Posterior vena cava (tissue), 2 donors: ENCODE data around the gene MAGEA9B. TPM values are rescaled to one million over a fixed set of nuclear protein-coding genes. Genes with fewer than 3 reads are reported as not detected.
"Not testable (repeated sequence)": the region's sequence is repeated elsewhere in the genome, so short reads cannot be mapped to it uniquely, and the experiment has no call there.

Experiments used
- DNase-seq: peaks from one replicate; pipeline ENCODE4 v3.0.0-alpha.2; 2020; ENCODE audit warnings: low spot score
- intact Hi-C, 2 donors: fragments of 100-400 bp; cut with DNase I; formaldehyde crosslinking; loops; one replicate each; pipeline versions ENCODE4 v1.14.1 to v1.14.2; 2022 to 2023
- long read RNA-seq, 2 donors: library from polyadenylated mRNA; unstranded; transcript quantifications; one replicate each; pipeline ENCODE4 v2.0.0, GENCODE V29; 2020 to 2021
- total RNA-seq, 2 donors: library from RNA; stranded (reverse); fragmentation: NEBNext Ultra II Directional; extraction: Animal tissue kit (Norgen Biotek cat#: 25700); gene quantifications; one replicate each; pipeline ENCODE4 v1.2.1, GENCODE V29; 2021
- donor health status: DM: yes; HTN: yes; CAD: no.
- donor health status: DM: yes; HTN: yes; CAD: no.

Gene MAGEA9B, protein sequence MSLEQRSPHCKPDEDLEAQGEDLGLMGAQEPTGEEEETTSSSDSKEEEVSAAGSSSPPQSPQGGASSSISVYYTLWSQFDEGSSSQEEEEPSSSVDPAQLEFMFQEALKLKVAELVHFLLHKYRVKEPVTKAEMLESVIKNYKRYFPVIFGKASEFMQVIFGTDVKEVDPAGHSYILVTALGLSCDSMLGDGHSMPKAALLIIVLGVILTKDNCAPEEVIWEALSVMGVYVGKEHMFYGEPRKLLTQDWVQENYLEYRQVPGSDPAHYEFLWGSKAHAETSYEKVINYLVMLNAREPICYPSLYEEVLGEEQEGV
- total RNA-seq, result not detected
- long read RNA-seq, donor 1, result 0 reads
- long read RNA-seq, donor 2, result 0 reads

DNA sequence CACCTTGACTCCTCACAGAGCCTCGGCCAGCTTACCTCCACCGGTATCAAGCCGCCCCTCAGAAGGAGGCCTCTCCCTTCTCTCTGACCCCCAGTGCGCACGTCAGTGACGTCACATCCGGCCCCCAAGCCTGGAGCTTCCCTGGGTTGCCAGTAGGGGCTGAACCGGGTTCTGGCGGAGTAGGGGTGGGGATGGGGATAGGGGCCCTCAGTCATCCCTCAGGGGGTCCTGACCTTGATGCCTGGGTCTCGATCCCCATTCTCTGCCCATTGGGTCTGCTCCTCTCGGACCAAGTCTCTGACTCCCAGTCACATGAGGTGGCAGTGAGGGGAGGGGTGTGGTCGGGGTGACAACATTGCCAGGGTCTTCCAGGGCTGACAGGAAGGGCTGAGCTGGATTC, at the start of gene MAGEA9B:
Gene MAGEA9B (minus strand): TSS at position 101 of the 400 bp plus-strand sequence. CDS start 4,280 bp downstream, outside the sequence.
- intact Hi-C loops, DNase-seq: not testable (repeated sequence)

DNA sequence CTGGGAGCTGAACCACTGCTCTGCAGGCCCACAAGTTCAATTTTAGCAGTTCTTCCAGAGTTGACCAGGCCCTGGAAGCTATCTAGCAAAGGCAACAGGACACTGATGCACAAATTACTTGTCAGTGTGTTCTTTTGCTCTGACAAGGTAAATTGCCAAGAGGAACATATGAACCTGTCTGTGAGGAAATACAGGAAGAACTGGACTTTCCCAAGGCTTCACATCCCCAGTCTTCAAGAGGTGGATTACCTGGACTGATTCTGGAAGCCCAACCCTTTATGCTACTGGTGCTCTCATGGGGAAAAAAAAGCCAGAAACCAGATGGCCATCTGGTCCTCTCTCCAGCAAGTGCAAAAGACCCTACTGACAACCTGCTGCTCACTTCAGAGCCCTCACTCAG, 46.3 kb upstream of the MAGEA9B start:
- intact Hi-C loops, result loop anchor here in 1 of 2 donors (10.0 kb wide), 1 partner anchor 129 kb away; the partner anchor contains the start of gene IDS
- no peak for DNase-seq

DNA sequence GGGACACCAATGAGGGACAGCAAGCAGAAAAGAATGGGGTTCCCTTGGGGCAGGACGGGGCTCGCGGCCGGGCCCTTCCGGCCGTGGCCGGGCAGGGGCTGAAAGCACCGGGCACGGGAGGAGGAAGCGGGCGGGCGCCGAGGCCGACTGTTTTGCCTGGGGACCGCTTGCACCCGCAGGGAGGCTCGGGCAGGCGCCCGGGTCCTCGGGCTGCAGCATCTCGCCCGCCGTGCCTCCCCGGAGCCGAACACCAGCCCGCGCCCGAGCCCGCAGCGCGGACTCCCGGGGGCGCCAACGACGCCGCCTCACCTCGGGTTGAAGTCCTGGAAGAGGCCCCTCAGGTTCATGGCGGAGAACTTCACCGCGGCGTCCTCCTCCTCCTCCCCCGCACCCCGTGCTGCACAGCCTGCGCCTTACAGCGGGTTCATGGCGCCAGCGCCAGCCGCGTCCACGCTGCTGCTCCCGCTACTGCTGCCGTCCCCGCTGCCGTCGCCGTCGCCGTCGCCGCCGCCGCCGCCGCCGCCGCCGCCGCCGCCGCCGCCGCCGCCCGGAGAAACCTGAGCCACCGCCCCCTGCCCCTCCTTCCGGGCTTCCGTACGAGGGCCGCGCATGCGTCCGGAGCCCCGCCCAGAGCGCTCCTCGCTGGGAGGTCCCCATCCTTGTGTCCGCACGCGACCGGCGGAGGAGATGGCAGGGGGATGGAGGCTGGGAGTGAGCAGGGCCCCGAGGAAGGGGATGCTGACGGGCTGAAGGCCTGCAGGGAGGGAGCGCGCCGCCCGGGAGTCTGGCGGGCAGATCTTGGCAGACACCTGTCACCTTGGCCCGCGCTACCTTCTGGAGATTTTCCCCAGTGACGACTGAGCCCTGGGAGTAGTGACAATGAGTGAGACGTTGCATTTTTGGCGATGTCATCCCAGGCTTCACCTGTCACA, 44.2 kb upstream of the MAGEA9B start, which contains the start of gene TMEM185A:
Gene TMEM185A (minus strand): TSS at position 559 of the 932 bp plus-strand sequence. CDS start 212 bp downstream, at position 347.
- DNase-seq, result peak; percentile 92

DNA sequence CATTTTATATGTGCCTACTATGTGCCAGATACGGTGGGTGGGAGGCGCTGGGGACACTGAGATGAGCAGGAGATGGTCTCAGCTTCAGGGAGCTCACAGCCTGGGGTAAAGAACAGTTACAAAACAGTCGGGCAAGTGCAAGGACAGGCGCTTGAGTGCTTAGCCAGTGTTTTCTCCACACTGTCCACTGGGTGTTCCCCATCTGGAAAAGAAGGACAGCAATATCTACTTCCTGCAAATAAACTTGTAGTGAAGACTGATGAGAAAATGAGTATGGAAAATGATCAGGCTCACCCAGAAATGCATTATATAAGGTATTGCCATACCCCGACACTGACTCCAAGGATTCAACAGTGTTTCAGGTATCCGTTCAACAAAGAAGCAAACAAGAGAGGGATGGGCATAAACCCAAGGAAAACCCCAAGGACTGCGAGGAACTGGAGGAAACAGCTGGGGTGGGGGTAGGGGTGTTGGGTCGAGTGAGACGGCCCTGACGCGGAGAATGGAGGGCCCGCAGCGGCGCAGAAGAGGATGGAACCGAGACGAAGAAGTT, 43.5 kb upstream of the MAGEA9B start:
- intact Hi-C loops, result loop anchor here in 1 of 2 donors (10.0 kb wide), 1 partner anchor 126 kb away; the partner anchor contains the start of gene IDS
- no peak for DNase-seq

More for the DNA sequence above, 44.2 kb upstream of the MAGEA9B start, which contains the start of gene TMEM185A:
- intact Hi-C loops, result loop anchor here in 1 of 2 donors (10.0 kb wide), 1 partner anchor 127 kb away; the partner anchor contains the start of gene IDS

DNA sequence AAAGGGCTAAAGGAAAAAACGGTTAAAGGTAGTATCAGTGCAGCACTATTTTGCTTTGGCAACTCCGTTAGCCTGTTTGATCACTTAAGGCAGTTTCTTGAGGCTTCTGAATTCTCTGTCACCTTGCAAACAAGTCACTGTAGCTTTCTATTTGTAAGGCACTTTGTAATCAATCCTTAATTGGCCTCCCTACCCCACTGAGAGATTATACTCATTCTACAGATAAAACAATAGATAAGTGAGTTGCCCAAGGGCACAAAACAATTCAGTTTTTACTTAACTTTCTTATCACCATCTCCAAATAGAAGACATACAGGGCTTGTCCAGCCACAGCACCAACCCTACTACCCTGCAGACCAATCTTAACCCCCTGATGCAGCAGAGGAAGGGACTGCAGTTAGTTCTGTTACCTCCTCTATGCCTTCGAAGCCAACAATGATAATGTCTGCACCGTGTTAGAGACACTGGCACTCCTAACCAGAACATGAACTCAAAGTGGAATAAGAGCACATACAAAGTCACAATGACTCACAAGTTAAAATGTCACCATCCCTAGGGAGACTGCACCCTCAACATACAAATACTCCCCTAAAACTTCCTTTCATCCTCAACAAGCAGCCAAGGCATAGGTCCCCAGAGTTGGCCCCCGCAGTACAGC, 42.6 kb upstream of the MAGEA9B start:
- intact Hi-C loops, result loop anchor here (5.0 to 10.0 kb wide), 2 partner anchors 125 to 988 kb away; partner anchors contain the start of gene IDS (in 1 of the 2)
- DNase-seq, result no peak

DNA sequence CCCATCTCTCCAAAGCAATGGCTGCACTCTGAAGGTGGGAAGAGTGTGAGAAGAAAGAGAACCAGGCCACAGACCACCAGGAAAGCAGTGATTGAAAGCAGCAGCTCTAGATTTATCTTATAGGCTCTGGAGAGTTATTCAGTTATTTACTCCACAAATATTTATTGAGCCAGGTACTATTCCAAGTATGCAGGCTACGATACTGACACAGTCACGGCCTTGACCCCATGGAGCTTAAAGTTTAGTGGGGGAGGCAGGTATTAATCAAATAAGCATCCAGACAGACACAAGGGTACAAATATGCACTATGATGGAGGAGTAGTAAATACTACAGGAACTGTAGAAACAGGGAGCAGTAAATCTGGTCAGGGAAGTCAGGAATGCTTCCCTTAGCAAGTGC, 41.5 kb upstream of the MAGEA9B start:
- no peak for DNase-seq
- intact Hi-C loops, result loop anchor here in 1 of 2 donors (5.0 kb wide), 1 partner anchor 986 kb away; no protein-coding TSS in a partner anchor

DNA sequence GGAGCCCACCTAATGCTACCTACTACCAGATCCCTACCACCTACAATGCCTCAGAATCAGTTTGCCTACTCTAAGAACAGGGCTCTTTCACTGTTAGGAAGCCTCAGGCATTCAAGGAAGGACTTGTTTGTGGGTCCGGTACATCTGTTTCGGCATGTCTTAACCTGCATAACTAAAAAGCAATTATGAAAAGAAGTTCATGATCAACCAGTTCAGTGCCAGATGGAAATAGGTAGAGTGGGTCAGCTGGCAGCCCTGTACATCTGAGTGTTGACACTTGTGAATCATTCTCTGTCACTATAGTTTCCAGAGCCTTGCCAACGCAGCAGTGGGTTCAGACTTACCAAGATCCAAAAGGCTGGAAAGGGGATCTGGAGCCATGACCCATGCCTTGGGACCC, 41.0 kb upstream of the MAGEA9B start:
- intact Hi-C loops, result loop anchor here in 1 of 2 donors (5.0 kb wide), 1 partner anchor 986 kb away; no protein-coding TSS in a partner anchor
- DNase-seq, result no peak

DNA sequence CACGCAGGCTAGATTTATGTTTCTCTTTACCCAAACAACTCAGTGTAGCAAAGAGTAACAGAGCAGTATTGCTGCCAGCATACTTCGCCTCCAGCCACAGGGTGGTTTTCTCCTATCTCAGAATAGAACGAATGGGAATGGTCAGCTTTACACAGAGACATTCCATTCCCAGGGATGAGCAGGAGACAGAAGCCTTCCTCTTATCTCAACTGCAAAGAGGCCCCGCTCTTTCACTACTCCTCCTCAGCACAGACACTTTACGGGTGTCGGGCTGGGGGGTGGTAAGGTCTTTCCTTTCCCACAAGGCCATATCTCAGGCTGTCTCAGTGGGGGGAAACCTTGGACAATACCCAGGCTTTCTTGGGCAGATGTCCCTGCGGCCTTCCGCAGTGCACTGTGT, 39.6 kb upstream of the MAGEA9B start:
- DNase-seq, result not testable (repeated sequence)
- intact Hi-C loops, result loop anchor here in 1 of 2 donors (5.0 kb wide), 1 partner anchor 985 kb away; no protein-coding TSS in a partner anchor

DNA sequence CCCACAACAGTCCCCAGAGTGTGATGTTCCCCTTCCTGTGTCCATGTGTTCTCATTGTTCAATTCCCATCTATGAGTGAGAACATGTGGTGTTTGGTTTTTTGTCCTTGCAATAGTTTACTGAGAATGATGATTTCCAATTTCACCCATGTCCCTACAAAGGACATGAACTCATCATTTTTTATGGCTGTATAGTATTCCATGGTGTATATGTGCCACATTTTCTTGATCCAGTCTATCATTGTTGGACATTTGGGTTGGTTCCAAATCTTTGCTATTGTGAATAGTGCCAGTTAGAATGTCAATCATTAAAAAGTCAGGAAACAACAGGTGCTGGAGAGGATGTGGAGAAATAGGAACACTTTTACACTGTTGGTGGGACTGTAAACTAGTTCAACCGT, 32.4 kb upstream of the MAGEA9B start:
- intact Hi-C loops, DNase-seq: not testable (repeated sequence)

DNA sequence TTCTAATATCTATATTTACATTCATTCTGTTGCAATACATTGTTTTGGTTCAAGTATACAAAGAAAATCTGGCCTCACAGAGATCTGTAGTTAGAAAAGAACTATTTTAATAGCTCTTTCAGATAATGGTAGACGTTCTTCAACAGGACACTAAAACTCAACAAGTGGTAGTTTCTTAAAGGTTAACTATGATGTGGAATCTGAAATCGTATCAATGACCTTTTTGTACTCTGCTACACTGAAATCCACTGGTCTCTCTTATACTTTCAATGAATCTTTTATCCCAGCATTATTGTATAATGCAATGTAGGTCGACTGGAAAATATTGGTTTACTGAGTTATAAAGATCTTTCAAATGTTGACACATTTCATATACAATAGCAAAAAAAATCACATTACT, 31.6 kb upstream of the MAGEA9B start:
- no peak for DNase-seq
- intact Hi-C loops, result no loop called here

DNA sequence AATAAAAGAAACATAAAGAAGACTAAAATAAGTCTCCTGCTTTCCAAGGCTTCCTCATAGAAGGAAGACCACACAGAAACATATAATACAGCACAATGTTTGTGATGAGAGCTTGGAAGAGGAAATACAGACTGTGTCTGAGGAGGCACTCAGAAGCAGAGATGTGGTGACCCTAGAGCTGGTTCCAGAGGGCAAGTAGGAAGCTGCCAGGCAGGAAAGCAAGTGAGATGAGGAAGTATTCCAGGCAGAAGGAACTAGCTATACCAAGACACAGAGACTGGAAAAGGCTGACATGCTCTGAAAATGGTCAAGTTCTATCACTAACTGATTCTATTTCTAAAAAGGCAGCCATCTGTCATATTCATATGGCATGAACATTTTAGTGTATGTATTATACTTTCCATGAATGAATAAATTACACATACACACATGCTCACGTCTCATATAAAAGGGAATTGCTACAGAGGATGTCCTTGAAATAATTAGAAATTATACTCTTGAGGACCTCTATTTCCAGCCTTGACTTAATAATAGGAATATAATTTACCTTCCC, 24.4 kb upstream of the MAGEA9B start:
- DNase-seq, result no peak
- intact Hi-C loops, result no loop called here

DNA sequence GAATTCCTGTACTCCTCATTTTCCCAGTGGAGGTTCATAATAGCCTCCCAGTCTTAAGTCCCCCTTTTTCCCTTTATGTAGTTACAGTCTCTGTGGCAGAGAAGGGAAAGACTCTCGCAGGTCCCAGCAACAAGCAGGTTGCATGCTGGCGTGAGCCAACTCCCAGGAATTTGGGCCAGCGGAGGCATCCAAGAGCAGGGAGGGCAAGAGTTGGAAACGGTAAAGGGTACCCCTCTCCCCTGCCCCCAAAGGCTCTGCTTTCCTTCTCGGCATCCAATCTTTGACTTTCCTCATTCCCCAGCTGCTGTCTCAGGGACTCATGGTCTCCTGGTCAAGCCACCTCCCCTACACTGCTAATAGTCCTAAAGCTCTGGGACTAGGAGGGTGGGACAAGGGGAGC, 23.3 kb upstream of the MAGEA9B start:
- no peak for DNase-seq
- intact Hi-C loops, result no loop called here

DNA sequence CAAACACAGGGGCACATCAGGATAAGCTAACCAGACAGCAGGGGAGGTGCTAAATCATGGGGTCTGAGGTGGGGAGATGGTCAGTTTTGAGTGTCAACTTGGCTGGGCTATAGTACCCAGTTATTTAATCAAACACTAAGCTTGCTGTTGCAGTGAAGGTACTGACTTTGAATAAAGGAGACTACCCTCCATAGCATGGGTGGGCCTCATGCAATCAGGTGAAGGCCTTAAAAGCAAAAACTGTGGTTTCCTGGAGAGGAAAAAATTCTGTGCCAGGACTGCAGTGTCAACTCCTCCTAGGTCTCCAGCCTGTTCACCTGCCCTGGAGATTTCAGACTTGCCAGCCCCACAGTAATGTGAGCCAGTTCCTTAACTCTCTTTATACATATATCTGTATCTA, 20.4 kb upstream of the MAGEA9B start:
- intact Hi-C loops, result no loop called here

DNA sequence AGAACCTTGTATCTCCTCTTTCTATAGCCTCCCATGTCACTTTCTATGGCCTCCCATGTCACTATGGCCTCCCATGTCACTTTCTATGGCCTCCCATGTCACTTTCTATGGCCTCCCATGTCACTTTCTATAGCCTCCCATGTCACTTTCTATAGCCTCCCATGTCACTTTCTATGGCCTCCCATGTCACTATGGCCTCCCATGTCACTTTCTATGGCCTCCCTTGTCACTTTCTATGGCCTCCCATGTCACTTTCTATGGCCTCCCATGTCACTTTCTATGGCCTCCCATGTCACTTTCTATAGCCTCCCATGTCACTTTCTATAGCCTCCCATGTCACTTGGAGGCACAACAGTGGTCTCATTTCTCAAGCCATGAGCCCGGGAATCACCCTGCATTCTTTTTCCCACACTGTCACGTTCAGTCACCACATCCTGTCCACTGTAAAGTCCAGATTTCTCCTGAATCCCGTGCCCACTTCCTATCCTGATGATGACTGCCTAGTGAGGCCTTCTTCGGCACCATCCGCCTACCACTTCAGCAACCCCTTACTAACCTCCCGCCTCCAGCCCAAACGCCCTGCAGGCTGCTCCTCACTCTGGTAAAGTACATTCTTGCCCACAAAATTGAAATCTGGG, 18.1 kb upstream of the MAGEA9B start:
- DNase-seq, intact Hi-C loops: not testable (repeated sequence)

More for the DNA sequence above, 20.4 kb upstream of the MAGEA9B start:
- DNase-seq, result no peak

DNA sequence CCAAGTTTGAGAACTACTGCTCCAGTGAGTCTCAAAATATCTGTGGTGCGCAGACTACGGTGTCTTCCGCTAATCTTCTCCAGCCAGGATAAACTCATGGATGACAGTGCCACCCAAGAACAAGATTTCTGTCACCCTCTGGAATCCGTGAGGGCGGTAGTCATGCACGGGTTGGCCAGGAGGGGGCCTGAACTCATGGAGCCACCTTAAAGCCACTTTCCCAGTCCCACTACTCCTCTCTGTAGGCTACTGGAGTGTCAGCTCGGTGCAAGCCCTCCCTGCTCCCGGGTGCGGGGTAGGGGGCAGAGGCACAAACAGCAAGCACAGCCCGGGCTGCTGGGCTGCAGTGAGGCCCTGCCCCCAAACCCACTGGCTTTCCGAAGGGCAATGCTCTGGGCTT, 11.3 kb upstream of the MAGEA9B start:
- intact Hi-C loops, result not testable (repeated sequence)
- DNase-seq, result peak; percentile 24

DNA sequence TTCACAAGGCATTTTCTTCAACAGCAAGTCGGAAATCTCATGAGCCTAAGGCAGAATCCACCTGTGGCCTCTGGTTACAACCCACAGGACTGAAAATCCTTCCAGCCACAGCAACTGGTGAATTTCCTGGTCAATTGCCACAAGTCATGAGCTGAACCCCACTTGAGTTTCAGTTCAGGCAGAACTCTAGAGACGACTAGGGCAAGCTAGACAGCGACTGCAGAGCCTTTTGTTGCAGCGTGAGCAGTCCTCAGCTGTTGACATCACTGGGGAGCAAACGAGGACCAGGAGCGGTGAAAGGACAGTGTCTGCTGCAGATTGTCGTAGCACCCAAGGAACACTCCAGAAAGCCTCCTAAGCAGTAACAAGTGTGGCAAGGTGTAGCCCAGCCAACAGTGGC, 8.7 kb upstream of the MAGEA9B start:
- intact Hi-C loops, DNase-seq: not testable (repeated sequence)

DNA sequence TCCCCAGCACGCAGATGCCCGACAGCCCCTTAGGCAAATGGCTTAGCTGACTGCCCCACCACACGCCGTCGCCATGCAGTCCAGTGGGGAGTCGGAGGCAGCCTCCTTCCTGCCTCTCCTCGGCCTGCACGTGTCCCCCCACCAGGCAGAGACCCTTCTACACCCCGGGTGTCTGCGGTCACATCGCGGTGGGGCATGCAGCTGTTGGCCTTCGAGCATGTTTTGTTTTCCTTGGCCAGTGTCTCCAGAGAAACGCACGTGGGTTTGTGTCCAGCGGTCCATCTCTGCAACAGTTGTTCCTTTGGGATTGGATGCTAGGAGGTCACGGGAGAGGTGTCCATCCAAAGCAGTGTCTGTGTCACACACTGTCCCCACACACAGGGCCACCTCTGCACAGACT, 8.0 kb upstream of the MAGEA9B start, which contains the start of gene HSFX2:
Gene HSFX2 (minus strand): TSS at position 101 of the 400 bp plus-strand sequence. CDS start 614 bp downstream, outside the sequence.
- intact Hi-C loops, DNase-seq: not testable (repeated sequence)

DNA sequence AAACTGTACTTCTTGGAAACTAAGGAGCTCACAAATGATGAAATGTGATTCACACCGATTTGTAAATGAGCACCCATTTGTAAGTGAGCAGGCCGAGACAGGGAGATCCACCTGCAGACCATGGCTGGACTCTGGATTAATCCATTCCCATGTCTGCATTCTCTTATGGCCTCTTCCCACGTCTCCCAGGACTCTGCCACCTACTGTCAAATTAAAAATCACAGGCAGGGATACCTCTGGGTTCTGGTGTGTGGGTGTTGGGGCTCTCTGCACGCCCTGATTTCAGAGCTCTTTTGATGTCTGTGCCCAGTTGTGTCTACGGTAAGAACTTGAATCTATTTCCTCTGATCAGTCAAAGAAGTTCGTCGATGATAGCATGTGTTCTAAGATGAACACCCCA, 3.7 kb upstream of the MAGEA9B start:
- intact Hi-C loops, DNase-seq: not testable (repeated sequence)
